Hematopoietic multipotent progenitor cell treated with erythropoietin and hydrocortisone succinate and interleukin-3 and kit ligand, for 17 days (in vitro differentiated cells): ENCODE measurements around the gene TPPP3.
A peak's percentile ranks its signal among the peaks of the same experiment; 100 is the strongest.

Experiments used
- DNase-seq: peaks from one replicate; pipeline ENCODE4 v3.0.0-alpha.2; 2015; ENCODE audit warnings: low spot score

TPPP3 gene

GRCh38 chr16:67393111-67393787 is at the start of gene TPPP3:
Gene TPPP3 (minus strand): TSS chr16:67393498. CDS start chr16:67391111, 2,387 bp downstream.
- peak; percentile 8 for DNase-seq

DNA sequence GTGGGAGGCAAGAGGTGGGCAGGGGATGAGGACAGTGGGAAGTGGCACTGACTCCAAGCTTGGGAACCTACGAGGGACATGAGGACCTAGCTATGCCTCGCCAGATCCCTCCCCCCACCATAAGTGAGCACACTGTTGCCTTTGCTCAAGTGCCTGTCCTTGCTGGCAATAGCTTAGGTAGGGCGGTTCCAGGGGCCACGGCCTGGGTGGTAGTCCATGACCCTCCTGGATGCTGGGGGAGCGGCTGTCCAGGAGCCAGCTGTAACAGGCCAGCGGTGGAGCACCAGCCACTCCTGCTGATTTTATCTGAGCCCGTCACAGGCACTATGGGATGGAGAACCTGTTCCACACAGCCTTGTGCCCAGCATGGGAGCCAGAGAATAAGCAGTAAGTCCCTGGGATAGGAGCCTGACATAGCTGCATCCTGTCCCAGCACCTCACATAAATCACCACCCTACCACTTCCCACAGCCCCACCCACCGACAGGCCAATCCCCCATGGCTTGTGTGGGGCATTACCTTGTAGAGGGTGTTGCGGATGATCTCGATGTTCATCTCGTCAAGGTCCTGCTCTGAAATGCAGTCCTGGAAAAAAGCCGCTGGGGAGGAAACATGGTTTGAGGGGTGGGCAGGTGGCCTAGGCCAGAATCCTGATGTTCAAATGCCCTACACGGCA is 49.4 kb upstream of the TPPP3 start:
- DNase-seq, result no peak

DNA sequence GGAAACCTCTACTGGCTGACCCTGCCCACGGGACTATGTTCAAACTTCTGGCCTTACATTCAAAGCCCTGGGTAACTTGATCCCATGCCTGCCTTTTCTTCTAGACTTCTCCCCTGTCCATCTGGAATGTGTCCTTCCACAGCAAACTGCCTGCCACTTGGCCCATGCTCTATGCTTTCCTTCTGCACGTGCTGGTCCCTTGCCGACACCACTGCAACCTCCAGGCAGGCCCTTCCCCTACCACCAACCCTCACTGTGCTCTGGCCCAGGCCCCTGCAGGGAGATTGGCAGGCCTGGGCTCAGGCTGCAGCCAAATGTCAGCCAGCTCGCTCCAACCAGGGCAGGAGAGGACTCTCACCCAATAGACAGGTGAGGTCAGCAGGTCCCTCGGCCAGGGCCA is 48.6 kb upstream of the TPPP3 start:
- no peak for DNase-seq

GRCh38 chr16:67441271-67441753 is 48.0 kb upstream of the TPPP3 start:
- DNase-seq, result peak; percentile 77

GRCh38 chr16:67438824-67439393 is 45.6 kb upstream of the TPPP3 start:
- DNase-seq, result no peak

DNA sequence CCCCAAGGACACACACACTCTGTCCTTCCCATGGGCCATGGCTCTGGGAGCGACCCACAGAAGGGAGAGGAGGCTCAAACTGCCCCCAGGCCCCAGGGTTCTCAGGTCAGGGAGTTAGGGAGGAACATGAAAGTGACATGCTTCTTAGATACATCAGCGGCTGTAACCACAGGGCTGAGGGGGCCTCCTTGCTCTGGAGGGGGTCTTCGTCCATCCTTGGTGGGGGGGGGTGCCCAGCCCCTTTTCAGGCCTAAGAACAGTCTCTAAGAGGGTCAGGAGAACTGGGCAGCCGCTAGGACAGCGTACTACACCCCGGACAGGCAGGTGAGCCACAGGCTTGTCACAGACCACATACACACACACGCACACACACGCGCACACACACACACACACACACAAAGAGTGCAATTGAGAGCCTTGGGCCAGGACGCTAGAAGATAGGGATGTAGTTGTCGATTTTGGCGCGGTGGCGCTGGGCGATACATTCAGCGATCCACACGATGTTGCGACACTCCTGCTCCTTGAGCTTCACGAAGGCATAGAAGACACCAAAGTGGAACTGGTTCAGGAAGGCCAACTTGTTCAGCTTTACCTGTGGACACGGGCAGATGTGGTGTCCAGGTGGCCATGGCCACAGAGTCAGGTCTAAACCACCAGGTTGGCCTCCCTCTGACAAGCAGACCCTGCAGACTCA is 44.9 kb upstream of the TPPP3 start:
- no peak for DNase-seq

DNA sequence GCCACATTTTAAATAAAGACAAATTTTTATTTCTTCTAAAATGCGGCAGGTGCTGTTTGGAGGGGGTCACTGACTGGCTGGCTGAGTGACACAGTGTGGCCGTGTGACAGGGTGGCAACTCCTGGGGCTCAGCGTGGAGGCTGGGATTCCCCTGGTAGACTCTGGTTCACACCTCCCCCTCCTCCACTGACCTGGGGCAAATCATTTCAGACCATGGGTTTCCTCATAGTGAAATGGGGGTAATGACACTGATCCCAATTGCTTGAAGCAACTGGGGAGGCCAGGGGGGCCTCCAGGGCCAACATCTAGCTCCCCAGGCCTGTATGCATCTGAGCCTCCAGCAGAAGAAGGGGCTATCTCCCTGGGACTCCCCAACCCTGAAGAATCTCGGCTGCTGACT is 44.2 kb upstream of the TPPP3 start:
- DNase-seq, result no peak

DNA sequence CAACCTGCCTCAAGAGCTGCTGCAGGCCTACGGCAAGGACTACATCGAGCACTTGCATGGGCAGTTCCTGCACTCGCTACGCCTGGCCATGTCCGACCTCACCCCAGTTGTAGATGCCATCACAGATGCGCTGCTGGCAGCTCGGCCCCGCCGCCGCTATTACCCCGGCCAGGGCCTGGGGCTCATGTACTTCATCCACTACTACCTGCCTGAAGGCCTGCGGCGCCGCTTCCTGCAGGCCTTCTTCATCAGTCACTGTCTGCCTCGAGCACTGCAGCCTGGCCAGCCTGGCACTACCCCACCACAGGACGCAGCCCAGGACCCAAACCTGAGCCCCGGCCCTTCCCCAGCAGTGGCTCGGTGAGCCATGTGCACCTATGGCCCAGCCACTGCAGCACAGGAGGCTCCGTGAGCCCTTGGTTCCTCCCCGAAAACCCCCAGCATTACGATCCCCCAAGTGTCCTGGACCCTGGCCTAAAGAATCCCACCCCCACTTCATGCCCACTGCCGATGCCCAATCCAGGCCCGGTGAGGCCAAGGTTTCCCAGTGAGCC is 43.4 kb upstream of the TPPP3 start:
- no peak for DNase-seq

DNA sequence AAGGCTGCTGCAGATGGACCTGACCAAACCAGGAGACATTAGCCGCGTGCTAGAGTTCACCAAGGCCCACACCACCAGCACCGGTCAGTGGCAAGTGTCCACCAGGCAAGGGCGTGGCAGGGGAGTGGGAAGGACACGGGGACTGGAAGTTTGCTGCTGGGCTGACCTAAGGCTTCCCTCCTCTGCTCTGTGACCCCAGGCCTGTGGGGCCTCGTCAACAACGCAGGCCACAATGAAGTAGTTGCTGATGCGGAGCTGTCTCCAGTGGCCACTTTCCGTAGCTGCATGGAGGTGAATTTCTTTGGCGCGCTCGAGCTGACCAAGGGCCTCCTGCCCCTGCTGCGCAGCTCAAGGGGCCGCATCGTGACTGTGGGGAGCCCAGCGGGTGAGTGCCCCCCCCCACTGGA is 42.5 kb upstream of the TPPP3 start:
- no peak for DNase-seq

DNA sequence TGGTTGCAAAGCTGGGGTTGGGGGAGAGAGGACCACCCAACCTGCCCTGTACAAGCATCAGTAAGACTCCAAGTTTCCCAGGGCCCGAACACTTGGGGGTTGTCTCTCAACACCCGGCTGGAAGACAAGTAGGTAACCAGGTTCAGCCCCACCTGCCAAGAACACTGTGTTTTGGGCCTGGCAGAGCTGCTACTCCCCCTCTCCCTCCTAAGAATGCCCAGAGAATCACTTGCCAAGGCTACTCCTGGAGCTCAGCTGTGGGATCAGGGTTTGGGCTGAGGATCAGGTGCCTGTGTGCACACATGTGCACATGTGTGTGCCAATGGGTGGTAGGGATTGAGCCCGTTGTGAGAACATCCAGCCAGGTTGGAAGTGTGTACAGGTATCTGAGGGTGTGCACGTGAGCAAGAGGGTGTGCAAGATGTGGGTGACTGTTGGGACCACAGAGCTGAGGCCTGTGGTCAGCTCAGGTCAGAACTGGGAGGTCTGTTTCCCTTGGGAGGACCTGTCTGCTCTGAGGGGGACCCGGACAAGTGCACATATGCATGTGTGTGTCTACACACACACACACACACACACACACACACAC is 39.9 kb upstream of the TPPP3 start:
- no peak for DNase-seq

GRCh38 chr16:67432506-67432890 is 39.2 kb upstream of the TPPP3 start:
- no peak for DNase-seq

DNA sequence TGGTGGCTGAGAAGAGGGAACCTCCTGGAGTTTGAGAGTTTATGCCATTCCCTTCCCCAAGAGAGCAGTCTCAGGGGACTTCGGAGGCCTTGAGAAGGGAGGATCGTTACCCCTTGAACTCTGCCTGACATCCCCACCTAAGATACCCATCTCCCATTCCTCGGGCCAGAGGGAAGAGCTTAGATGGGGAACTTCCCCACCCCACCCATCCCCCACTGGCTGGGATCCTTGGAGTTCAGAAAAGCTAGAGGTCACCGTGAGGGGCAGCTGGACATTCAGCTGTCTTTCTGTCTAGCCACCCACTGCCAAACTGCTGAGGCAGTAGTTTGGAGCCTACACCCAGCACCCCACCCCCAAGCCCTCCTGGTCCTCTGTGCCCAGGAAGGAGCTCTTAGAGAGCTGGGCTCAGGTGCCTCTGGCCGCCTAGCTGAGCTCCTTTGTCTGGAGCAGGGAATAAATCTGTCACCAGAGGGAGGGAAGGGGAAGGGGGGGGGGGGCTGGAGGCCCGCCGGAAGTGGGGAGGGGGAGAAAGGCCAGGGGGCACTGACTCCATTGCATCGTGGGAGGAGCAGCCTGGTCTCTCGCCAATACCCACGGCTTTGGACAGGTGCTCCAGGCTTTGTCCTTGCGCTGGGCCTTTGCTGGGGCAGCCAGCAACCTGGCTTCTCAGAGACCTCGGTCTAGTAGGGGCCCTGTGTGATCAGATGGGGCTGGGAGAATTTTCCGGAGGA is 38.6 kb upstream of the TPPP3 start:
- no peak for DNase-seq

DNA sequence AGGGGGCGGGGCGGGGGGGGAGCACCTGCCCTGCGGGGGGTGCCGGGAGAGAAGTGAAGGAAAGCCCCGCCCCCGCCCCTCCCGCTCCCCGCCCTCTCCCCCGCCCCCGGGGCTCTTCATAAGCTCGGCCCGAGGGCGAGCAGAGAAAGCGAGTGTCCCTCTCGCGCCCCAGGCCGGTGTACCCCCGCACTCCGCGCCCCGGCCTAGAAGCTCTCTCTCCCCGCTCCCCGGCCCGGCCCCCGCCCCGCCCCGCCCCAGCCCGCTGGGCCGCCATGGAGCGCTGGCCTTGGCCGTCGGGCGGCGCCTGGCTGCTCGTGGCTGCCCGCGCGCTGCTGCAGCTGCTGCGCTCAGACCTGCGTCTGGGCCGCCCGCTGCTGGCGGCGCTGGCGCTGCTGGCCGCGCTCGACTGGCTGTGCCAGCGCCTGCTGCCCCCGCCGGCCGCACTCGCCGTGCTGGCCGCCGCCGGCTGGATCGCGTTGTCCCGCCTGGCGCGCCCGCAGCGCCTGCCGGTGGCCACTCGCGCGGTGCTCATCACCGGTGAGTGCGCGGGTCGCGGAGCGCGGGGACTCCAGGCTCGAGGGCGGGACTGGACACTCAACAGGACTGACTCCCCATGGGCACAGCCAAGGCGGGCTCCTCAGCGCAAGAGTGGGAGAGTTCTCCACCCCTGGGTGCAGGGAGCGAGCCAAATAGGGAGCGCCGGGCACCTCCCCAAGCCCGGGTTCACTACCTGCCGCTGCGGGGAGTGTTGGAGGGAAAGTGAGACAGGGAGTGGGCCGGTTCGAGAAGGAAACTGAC is 37.9 kb upstream of the TPPP3 start, which contains the start of gene HSD11B2:
TSS of gene HSD11B2 (plus strand) at position 145 of the 798 bp plus-strand sequence. CDS start at position 273, 128 bp downstream.
- peak; percentile 17 for DNase-seq

GRCh38 chr16:67430504-67430976 is 37.2 kb upstream of the TPPP3 start:
- DNase-seq, result no peak

GRCh38 chr16:67429799-67430503 is 36.7 kb upstream of the TPPP3 start:
- DNase-seq, result no peak

- DNase-seq, result no peak
Measured at GRCh38 chr16:67429053-67429798, 35.9 kb upstream of the TPPP3 start.

DNA sequence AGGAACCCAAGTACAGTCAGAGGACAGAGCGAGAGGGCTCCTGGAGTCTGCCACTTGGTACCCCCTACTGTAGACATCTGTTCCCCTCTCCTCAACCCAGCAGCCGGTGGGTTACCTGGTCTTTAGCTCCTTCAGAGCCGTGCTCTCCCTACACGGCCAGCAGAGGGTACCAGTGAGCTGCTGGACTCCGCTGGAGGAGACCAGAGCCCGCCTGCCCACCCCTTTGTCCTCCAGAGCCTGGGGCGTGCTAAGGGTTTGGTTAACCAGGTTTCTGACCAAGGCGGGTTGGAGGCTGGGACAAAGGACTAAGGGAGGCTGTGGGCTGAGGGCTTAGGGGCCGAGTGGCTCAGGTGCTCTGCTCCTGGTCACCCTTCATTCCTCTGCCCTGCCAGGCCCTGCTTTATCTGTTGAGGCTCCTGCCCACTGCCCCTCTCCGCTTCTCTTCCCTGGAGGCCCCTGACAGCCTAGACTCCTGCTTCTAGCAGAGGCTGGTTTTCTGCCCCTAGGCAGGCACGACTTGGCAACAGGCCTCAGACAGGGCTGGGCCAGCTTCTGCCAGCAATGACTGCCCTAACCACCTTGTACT is 34.9 kb upstream of the TPPP3 start:
- DNase-seq, result peak; percentile 73

GRCh38 chr16:67426950-67427349 is 33.7 kb upstream of the TPPP3 start:
- no peak for DNase-seq
